GM18508 (cell line): ENCODE results near the gene FCRL5.
"Not testable (repeated sequence)": the region's sequence is repeated elsewhere in the genome, so short reads cannot be mapped to it uniquely, and the experiment has no call there.

ENCODE experiments used
- ATAC-seq: cut with Tn5 transposase; IDR thresholded peaks from one replicate; pipeline ENCODE4 v1.9.1; 2021; ENCODE audit warnings: moderate number of reproducible peaks; ENCODE audit not compliant: insufficient read depth, unreplicated experiment

FCRL5 gene

DNA sequence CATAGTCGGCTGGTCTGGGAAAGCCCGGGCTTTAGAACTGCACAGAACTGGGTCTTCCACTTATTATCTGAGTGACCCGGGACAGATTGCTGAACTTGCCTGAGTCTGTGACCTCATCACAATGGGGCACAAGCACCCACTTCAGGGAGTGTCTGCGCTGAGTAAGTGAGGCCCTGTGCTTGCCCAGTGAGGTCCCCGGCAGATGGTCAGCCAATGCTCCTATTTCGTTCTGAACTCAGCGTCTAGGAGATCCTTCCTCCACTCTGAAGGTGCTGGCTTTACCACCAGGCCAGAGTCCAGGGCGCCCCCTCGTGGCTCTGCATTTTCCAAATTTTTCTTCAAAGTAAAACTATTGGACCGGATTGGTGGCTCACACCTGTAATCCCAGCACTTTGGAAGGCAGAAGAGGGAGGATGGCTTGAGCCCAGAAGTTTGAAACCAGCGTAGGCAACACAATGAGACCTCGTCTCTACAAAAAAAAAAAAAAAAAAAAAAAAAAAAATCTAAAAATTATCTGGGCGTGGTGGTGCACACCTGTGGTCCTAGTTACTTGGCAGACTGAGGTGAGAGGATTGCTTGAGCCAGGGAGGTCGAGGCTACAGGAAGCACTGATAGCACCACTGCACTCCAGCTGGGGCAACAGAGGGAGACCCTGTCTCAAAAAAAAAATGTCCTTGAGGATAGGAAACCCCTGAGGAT, 61.7 kb downstream of the FCRL5 start:
- no peak for ATAC-seq

GRCh38 chr1:157488156-157488555, 64.2 kb downstream of the FCRL5 start:
- ATAC-seq = no peak

- ATAC-seq = no peak
These were observed 64.8 kb downstream of the FCRL5 start for GRCh38 chr1:157487504-157487903.

- ATAC-seq = no peak
These were observed 65.2 kb downstream of the FCRL5 start for GRCh38 chr1:157487096-157487495.

- not testable (repeated sequence) for ATAC-seq
These were observed 65.9 kb downstream of the FCRL5 start for GRCh38 chr1:157486400-157486799.

DNA sequence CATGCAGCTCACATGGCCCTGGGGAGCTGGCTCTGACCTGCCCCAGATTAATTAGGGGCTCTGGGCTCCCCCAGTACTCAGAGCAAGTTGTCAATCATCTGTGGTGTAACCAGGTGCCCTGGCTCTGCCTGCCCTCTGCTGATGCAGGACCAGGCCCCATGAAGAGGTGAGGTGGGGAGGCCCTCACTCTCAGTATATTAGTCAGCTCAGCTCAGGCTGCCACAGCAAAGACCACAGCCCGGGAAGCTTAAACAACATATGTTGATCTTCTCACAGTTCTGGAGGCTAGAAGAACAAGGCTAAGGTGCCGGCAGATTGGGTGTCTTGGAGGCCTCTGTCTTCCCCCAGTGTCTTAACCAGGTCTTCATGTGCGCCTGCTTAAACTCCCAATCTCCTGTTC, 66.5 kb downstream of the FCRL5 start:
- ATAC-seq = no peak

DNA sequence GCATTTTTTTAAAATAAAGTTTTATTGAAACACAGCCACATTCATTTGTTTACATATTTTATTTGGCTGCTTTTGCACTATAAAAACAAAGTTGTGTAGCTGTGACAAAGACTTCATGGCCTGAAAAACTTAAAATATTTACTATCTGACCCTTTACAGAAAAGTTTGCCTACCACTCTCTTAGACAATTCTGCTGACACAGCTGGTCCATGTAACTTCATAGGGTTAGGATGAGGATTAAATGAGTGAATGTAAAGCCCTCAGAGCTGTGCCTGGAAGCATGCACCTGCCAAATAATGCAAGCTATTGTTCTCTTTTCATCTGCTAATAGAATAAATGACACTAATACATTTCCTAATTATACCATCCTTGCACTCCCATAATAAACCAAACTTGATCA, 67.7 kb downstream of the FCRL5 start:
- ATAC-seq = no peak

DNA sequence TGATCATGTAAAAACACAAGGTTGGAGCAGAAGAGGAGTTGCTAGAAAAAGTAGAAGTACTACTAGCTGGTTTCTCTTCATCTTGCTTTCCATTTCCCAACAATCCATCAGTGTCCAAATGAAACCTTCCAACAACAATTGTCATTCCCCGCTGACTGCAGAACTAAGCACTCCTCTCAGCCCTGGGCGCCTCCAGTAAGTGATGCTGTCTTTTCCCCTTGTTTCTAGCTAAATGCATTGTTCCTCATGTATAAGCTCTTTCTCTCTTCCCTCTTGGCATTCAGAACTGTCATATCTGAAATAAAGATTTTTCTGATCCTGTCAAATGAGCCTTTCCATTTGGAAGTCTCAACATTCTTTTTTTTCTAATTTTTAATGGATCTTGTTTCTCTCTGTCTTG, 68.7 kb downstream of the FCRL5 start:
- ATAC-seq = no peak

GRCh38 chr1:157482717-157483116, 69.6 kb downstream of the FCRL5 start:
- no peak for ATAC-seq

GRCh38 chr1:157482174-157482573, 70.1 kb downstream of the FCRL5 start:
- ATAC-seq = no peak

DNA sequence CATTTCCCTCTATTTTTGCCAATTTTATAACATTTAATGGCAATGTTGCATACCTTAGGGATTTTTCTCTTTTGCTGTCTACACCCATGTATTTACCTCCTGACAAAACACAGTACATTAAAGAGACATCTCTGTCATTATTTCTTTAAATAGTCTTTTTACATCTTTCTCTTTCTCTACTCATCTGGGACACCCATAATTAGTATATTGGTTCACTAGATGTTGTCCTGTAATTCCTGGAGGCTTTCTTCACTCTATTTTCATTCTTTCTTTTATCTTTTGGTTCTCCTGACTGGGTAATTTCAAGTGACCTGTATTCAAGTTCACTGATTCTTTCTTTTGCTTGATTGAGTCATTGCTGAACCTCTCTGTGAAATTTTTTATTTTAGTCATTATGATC, 74.3 kb downstream of the FCRL5 start:
- ATAC-seq = no peak

DNA sequence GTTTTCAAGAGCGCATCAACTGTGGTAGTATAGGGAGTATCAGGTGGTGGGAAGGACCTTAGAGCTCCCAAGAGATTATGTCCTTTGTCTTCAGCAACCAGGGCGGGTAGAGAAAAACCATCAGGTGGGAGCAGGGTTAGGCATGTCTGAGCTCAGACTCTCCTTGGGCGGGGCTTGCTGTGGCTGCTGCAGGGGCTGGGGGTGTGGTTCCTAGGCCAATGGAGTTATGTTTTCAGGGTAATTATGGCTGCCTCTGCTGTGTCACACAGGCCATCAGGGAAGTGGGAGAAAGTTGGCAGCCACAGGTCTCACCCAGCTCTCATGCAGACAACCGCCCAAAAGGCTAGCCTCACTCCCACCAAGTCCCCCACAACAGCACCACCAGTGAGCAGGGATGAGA, 74.9 kb downstream of the FCRL5 start:
- no peak for ATAC-seq

GRCh38 chr1:157472959-157473358, 79.4 kb downstream of the FCRL5 start:
- no peak for ATAC-seq

GRCh38 chr1:157472056-157472701, 80.1 kb downstream of the FCRL5 start:
- no peak for ATAC-seq

- ATAC-seq = no peak
These were observed 80.8 kb downstream of the FCRL5 start for GRCh38 chr1:157471531-157471930.

DNA sequence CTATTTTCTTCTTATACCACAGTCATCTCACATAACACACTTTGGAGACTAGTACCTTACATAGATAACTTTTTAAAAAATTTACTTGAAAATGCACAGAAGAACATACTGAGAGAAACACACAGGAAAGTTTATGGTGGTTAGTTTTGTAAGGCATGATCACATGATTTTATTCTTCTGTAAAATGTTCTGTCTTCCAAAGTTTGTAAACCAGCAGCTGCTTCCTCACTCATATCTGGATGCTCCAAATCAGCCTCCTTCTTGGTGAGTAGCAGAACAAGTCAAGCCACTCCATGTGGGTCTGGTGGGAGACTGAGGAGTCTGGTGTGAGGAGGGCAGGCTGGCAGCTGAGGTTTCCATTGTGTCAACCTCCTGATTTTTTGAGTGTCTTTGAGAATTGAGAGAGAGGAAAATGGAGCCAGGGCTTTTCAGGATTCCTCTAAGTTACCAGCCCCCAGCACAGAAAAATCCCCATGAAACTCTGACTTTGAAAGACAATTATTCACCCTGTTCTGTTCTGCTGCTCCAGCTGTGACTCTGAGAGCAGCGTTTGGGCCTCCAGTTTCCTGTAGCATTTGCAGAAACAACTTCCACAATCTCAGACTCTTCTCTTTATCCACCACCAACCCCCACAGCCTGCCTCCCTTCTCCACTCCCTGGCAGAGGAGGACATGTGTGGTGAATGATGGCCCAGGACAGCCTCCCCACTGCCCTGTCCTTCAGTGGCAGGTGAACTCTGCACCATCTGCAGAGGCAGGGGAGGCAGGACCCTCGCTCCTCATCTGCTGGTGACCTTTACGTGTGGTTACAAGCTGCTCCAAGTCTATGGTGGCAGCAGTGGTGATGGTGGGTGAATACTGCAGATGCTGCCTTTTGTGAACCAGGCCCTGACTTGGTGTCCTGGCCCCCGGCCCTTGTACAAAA, 82.3 kb downstream of the FCRL5 start:
- no peak for ATAC-seq

GRCh38 chr1:157469300-157469699, 83.0 kb downstream of the FCRL5 start:
- no peak for ATAC-seq

DNA sequence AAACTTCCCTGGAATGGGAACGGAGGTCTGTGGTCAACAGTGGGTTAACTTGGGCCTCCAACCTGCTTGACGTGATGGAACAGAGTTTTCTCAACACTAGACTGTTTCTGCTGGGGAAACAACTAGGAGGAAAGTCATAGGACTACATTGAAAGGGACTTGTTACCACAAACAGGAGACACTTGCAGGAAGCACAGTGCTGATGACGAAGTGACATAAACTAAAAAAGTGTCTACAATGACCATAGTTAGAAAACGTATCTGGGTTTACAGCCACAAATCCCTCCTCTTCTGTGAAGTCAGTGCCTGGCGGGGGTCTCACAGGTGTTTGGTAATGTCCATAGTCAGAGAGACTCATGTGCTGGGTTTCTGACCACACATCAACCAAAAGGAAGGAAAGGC, 86.3 kb downstream of the FCRL5 start:
- no peak for ATAC-seq
